GM23338 (cell line): ENCODE data around the gene JAZF1.

Experiments
- EZH2 ChIP-seq: fragments of 200-600 bp; sonication (generic); IDR thresholded peaks from one replicate; pipeline ENCODE4 v1.8.0; 2017; ENCODE audit warnings: antibody characterized with exemption, mild to moderate bottlenecking, low read depth; ENCODE audit not compliant: unreplicated experiment
- EZH2phosphoT487 ChIP-seq: fragments of 200-600 bp; sonication (generic); IDR thresholded peaks from one replicate; pipeline ENCODE4 v1.8.1; 2018; ENCODE audit warnings: antibody characterized with exemption; ENCODE audit not compliant: unreplicated experiment
- JUNB ChIP-seq: IDR thresholded peaks from one replicate; pipeline ENCODE4 v1.6.1; 2016; ENCODE audit warnings: antibody characterized with exemption; ENCODE audit not compliant: unreplicated experiment
- POLR2AphosphoS5 ChIP-seq: IDR thresholded peaks from 2 replicates; pipeline ENCODE4 v1.6.1; 2016; ENCODE audit warnings: antibody characterized with exemption, low read depth
- TF ChIP-seq, protein P1 (sequence below), 2 experiments: fragments of 200-600 bp in 1 of 2; sonication (generic) in 1 of 2; conservative IDR thresholded peaks; 2 replicates each; pipeline versions ENCODE4 v1.5.1 to v1.6.1; 2016 to 2017; ENCODE audit warnings: antibody characterized with exemption in 2 of 2, low read depth in 2 of 2, mild to moderate bottlenecking in 2 of 2, moderate library complexity in 1 of 2

DNA sequence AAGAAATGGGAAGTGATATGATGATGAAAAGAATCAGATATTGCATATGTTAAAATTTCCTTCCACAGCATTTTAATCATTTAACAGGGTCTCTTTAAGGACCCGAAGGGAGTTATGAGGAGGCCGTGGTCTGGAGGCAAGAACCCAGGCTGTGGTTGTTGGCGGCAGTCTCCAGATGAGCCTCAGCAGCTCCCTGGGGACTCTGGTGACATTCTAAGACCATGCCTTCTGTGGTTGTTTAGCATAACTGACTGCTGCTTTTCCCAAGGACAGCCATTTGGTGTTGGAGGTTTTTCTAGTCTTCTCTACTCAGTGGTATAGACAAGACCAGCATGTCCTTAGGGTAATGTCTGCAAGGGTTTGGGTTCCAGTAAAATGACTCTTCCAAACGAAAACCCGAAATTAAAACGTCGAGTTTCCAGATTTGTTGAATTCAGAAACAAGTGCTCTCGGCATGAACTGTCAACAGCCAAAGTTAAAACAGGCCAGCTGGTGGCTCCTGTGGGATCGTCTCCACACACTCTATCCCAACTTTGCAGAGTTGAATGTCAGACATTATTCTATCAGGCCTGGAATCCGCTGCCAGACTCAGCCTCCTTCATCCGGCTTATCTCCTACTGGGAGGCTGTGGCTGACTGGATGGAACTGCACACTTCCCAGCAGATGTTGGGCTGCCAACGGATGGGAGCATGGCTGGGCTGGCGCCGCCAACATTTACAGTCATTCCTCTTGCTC lies 257.5 kb downstream of the JAZF1 start:
- TF ChIP-seq, protein P1, sequence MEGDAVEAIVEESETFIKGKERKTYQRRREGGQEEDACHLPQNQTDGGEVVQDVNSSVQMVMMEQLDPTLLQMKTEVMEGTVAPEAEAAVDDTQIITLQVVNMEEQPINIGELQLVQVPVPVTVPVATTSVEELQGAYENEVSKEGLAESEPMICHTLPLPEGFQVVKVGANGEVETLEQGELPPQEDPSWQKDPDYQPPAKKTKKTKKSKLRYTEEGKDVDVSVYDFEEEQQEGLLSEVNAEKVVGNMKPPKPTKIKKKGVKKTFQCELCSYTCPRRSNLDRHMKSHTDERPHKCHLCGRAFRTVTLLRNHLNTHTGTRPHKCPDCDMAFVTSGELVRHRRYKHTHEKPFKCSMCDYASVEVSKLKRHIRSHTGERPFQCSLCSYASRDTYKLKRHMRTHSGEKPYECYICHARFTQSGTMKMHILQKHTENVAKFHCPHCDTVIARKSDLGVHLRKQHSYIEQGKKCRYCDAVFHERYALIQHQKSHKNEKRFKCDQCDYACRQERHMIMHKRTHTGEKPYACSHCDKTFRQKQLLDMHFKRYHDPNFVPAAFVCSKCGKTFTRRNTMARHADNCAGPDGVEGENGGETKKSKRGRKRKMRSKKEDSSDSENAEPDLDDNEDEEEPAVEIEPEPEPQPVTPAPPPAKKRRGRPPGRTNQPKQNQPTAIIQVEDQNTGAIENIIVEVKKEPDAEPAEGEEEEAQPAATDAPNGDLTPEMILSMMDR (conservative IDR thresholded peaks at IDR 0.05; ENCODE audit: low read depth in 2 of 2), result no peak
- TF ChIP-seq POLR2AphosphoS5 (no peak), EZH2 (no peak), EZH2phosphoT487 (no peak), JUNB (no peak)
